ENCODE results near the gene FFAR1. TPM values are rescaled to one million over a fixed set of nuclear protein-coding genes. Genes with fewer than 3 reads are reported as not detected.

The FFAR1 gene
- total and polyA plus RNA-seq, 2 of the 8 experiments (the other 6 are each of a cell fraction or from before 2014, with no cell fraction given), result not detected

GRCh38 chr19:35397064-35397463 is 49.4 kb downstream of the FFAR1 start:
- H4K8ac ChIP-seq (ENCODE audit: extremely low read depth, insufficient read depth, low read length), result no peak overlapping the region
- no peaks in the 10 kb centered on the region for H4K20me1 ChIP-seq (replicated peaks in 1 of 2; ENCODE audit: control insufficient read depth in 1 of 2, insufficient read depth in 2 of 2, low read length in 2 of 2)
- H3K56ac ChIP-seq (replicated peaks; ENCODE audit: insufficient read length, low read depth, low read length), result no peak overlapping the region
- H3K79me1 ChIP-seq (ENCODE audit: low read depth, low read length), result no peaks in the 10 kb centered on the region
- H3K4me2 ChIP-seq (ENCODE audit: insufficient read depth in 1 of 2, low read depth in 2 of 2, low read length in 2 of 2), result no peak overlapping the region
- no peak overlapping the region for H2BK20ac ChIP-seq (ENCODE audit: low read length)
- no peak for FAIRE-seq
- no peak overlapping the region for H3K23ac ChIP-seq (ENCODE audit: insufficient read length)
- no peak overlapping the region for H4K91ac ChIP-seq (replicated peaks; ENCODE audit: insufficient read length, low read length)
- POLR2A ChIA-PET (ENCODE audit: partially characterized antibody), result no interaction called here
- no peak for DNase-seq (ENCODE audit: low read depth in 1 of 2, low spot score in 2 of 2)
- no peak overlapping the region for H2BK15ac ChIP-seq (ENCODE audit: low read length)
- H2AFZ ChIP-seq (ENCODE audit: low read length), result no peak overlapping the region
- no peak overlapping the region for H2BK120ac ChIP-seq (replicated peaks; ENCODE audit: low read depth, low read length)
- H3K9ac ChIP-seq (replicated peaks in 1 of 4; ENCODE audit: extremely low read depth in 1 of 4, low read depth in 3 of 4, low read length in 3 of 4), result no peak overlapping the region
- peaks cover 7% of the 10 kb centered on the region; the same call in 1 of the 2 replicates for H3K23me2 ChIP-seq (ENCODE audit: low read depth, low read length)
- H3K27ac ChIP-seq (ENCODE audit: low read depth, low read length), result no peak overlapping the region
- H3K79me2 ChIP-seq (ENCODE audit: control insufficient read depth in 1 of 2, insufficient read depth in 2 of 2, low read length in 2 of 2), result no peaks in the 10 kb centered on the region
- no peak overlapping the region for H3K18ac ChIP-seq (ENCODE audit: extremely low read depth, low read length)
- no peak overlapping the region for H4K5ac ChIP-seq (ENCODE audit: insufficient read length, low read depth, low read length)
- H2BK12ac ChIP-seq (ENCODE audit: low read depth, low read length), result no peak overlapping the region
- CTCF ChIA-PET (ENCODE audit: partially characterized antibody), result interaction anchor here (1.2 to 1.7 kb wide), 3 partner anchors 24 to 71 kb away, joined by 3 to 4 read pairs (median 3); no protein-coding TSS in a partner anchor
- H3K9me3 ChIP-seq (ENCODE audit: insufficient read depth in 2 of 2, low read depth in 1 of 2, low read length in 1 of 2), result no peaks in the 10 kb centered on the region
- no peaks in the 10 kb centered on the region for H3K4me1 ChIP-seq (replicated peaks in 1 of 4; ENCODE audit: control insufficient read depth in 3 of 4, insufficient read depth in 4 of 4, low read length in 3 of 4)
- H2BK5ac ChIP-seq (ENCODE audit: low read depth, low read length), result no peak overlapping the region
- H3K36me3 ChIP-seq (ENCODE audit: control insufficient read depth in 2 of 4, insufficient read depth in 4 of 4, low read length in 3 of 4), result no peaks in the 10 kb centered on the region; a peak in 1 of 8 replicates
- no peak overlapping the region for H2AK5ac ChIP-seq (ENCODE audit: low read depth, low read length)
- H3K14ac ChIP-seq (ENCODE audit: insufficient read length), result no peak overlapping the region
- H3K4ac ChIP-seq (replicated peaks; ENCODE audit: insufficient read length, low read depth, low read length), result no peak overlapping the region
- H3K4me3 ChIP-seq (ENCODE audit: extremely low read depth in 1 of 4, insufficient read depth in 2 of 4, low read depth in 3 of 4, low read length in 4 of 4), result no peak overlapping the region
- 81% methylated on average over 6 of the region's 6 CpGs; no CpG with 5 or more reads in 1 of the 2 experiments for WGBS, 2 experiments (ENCODE audit: extremely low coverage in 1 of 2, insufficient coverage in 1 of 2, insufficient read length in 1 of 2, insufficient replicate concordance in 2 of 2, low coverage in 1 of 2, low lambda C conversion rate in 2 of 2, missing lambda C conversion rate in 1 of 2)
- 0 out of 7 replicates have a peak, but pooled peaks cover 0 to 2% (median 0%) of the 10 kb centered on the region in 4 experiments for H3K27me3 ChIP-seq (replicated peaks in 1 of 4; ENCODE audit: control insufficient read depth in 3 of 4, extremely low read depth in 1 of 4, insufficient read depth in 3 of 4, low read length in 3 of 4)
